Tibial artery (tissue), 4 donors: ENCODE results near the gene ERC2.

ENCODE experiments used
- DNase-seq, 2 donors: peaks; one replicate each; pipeline ENCODE4 v3.0.0-alpha.2; 2019
- H3K27ac ChIP-seq, 2 donors: fragments of 200-600 bp; sonication (generic) in 1 of 2; 1 replicate in 1 of 2; 2 replicates in 1 of 2; pipeline ENCODE4 v1.5.1; 2018 to 2019; ENCODE audit warnings: mild to moderate bottlenecking in 1 of 2
- H3K27me3 ChIP-seq, 2 donors: fragments of 200-600 bp; sonication (generic) in 1 of 2; one replicate each; pipeline versions ENCODE4 v1.5.1 to v1.6.0; 2016 to 2019
- H3K36me3 ChIP-seq, 3 donors: fragments of 200-600 bp; sonication (generic) in 2 of 3; one replicate each; pipeline ENCODE4 v1.5.1; 2016 to 2019; ENCODE audit warnings: mild to moderate bottlenecking in 2 of 3
- H3K4me1 ChIP-seq, 4 donors: fragments of 200-600 bp; sonication (generic) in 2 of 4; 1 replicate in 3 of 4; 2 replicates in 1 of 4; pipeline ENCODE4 v1.5.1; 2016 to 2019
- H3K4me3 ChIP-seq, 2 donors: fragments of 200-600 bp; sonication (generic) in 1 of 2; 1 replicate in 1 of 2; 2 replicates in 1 of 2; pipeline ENCODE4 v1.5.1; 2018 to 2019; ENCODE audit warnings: mild to moderate bottlenecking in 2 of 2
- H3K9me3 ChIP-seq, 3 donors: fragments of 200-600 bp; sonication (generic) in 1 of 3; one replicate each; pipeline ENCODE4 v1.5.1; 2016 to 2019
- CTCF ChIP-seq, 2 experiments: fragments of 200-600 bp in 1 of 2; fragments of 450-650 bp in 1 of 2; IDR thresholded peaks; one replicate each; pipeline ENCODE4 v1.5.1; 2017 to 2019; ENCODE audit warnings: antibody characterized with exemption in 2 of 2, mild to moderate bottlenecking in 1 of 2, moderate library complexity in 1 of 2
- intact Hi-C: fragments of 100-400 bp; cut with DNase I; formaldehyde crosslinking; loops from one replicate; pipeline ENCODE4 v1.15.0; 2023; ENCODE audit warnings: low total_unique reads

The ERC2 gene

DNA sequence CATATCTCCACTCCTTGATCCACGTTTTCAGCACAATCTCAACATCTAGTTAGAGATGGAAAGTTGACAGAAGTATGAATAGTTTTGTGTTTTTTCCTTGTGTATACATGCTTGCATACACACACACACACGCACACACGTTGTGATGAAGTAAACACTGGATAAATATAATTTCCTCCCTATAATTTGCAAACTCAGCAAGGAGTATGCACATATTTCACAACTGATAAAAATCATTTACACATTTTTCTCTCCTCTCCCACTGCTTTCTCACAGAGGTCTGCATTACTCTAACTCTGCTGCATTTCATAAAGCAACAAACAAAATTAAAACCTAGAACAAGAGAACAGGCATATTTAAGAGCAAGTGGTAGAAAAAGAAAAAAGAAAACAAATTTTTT lies 320.9 kb downstream of the ERC2 start:
- Histone ChIP-seq H3K27ac (no peak overlapping the region), H3K36me3 (no peaks in the 10 kb centered on the region), H3K4me3 (no peak overlapping the region), H3K4me1 (peaks cover 0 to 13% (median 0%) of the 10 kb centered on the region in 4 donors), H3K9me3 (no peaks in the 10 kb centered on the region), H3K27me3 (no peaks in the 10 kb centered on the region)
- TF ChIP-seq CTCF (IDR thresholded peaks at IDR 0.05), result no peak
- intact Hi-C loops, result no loop called here
- no peak for DNase-seq

DNA sequence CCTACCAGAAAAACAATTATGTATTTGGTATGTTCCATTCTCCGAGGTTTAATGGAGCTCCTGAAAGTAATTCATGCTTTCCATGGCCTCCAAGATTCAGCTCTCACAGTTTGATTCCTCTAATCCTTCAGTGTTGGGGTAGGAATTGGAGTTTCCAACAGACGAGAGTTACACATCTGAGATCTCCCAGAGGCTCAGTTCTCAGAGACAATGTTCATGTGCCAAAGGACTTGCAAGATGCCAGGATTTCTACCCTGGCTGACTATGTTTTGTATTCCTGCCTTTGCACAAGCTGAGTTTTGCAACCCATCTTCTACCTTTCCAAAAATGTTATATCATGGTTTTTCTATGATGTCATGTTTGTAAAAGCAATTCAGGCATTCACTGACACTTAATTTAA lies 322.9 kb downstream of the ERC2 start:
- Histone ChIP-seq H3K4me3 (no peak overlapping the region), H3K36me3 (no peaks in the 10 kb centered on the region), H3K27me3 (no peaks in the 10 kb centered on the region), H3K27ac (no peak overlapping the region), H3K4me1 (peaks cover 0 to 13% (median 0%) of the 10 kb centered on the region in 4 donors), H3K9me3 (no peaks in the 10 kb centered on the region)
- DNase-seq, result no peak
- no peak for TF ChIP-seq CTCF (IDR thresholded peaks at IDR 0.05)
- intact Hi-C loops, result no loop called here

GRCh38 chr3:56144805-56145204 lies 323.5 kb downstream of the ERC2 start:
- H3K4me3 ChIP-seq, result no peak overlapping the region
- no peak overlapping the region for H3K27ac ChIP-seq
- no peaks in the 10 kb centered on the region for H3K9me3 ChIP-seq
- no peak for DNase-seq
- H3K36me3 ChIP-seq, result no peaks in the 10 kb centered on the region
- no peaks in the 10 kb centered on the region for H3K27me3 ChIP-seq
- intact Hi-C loops, result no loop called here
- H3K4me1 ChIP-seq, result peaks cover 0 to 13% (median 0%) of the 10 kb centered on the region in 4 donors
- TF ChIP-seq CTCF (IDR thresholded peaks at IDR 0.05), result no peak

DNA sequence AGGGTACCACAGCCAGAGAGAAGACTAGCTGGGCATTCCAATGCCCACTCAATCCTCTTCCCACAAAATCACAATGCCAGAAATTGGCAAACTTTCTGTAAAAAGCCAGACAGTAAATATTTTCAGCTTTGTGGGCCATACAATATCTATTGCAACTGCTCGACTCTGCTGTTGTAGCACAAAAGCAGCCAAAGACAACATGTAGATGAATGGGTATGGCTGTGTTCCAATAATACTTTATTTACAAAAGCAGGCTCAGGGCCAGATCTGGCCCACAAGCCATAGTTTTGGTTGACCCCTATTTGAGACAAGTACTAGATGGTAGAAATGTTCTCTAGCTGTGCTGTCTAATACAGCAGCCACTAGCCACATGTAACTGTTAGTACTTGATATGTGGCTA lies 330.9 kb downstream of the ERC2 start:
- peaks cover 0 to 21% (median 4%) of the 10 kb centered on the region in 4 donors for H3K4me1 ChIP-seq
- H3K36me3 ChIP-seq, result no peaks in the 10 kb centered on the region
- no peak overlapping the region for H3K4me3 ChIP-seq
- intact Hi-C loops, result no loop called here
- H3K27me3 ChIP-seq, result no peaks in the 10 kb centered on the region
- no peak for TF ChIP-seq CTCF (IDR thresholded peaks at IDR 0.05)
- no peak for DNase-seq
- H3K9me3 ChIP-seq, result no peaks in the 10 kb centered on the region
- H3K27ac ChIP-seq, result no peak overlapping the region

- no peak for DNase-seq
- no peaks in the 10 kb centered on the region for H3K27me3 ChIP-seq
- no peak overlapping the region for H3K4me3 ChIP-seq
- no peaks in the 10 kb centered on the region for H3K9me3 ChIP-seq
- no peaks in the 10 kb centered on the region for H3K36me3 ChIP-seq
- intact Hi-C loops, result no loop called here
- TF ChIP-seq CTCF (IDR thresholded peaks at IDR 0.05), result no peak
- no peak overlapping the region for H3K27ac ChIP-seq
- peaks cover 0 to 30% (median 10%) of the 10 kb centered on the region in 4 donors for H3K4me1 ChIP-seq
These were observed 331.8 kb downstream of the ERC2 start for GRCh38 chr3:56136514-56136913.

- no peaks in the 10 kb centered on the region for H3K36me3 ChIP-seq
- no peaks in the 10 kb centered on the region for H3K9me3 ChIP-seq
- no peak overlapping the region for H3K4me3 ChIP-seq
- peaks cover 0 to 34% (median 10%) of the 10 kb centered on the region in 4 donors for H3K4me1 ChIP-seq
- no peak overlapping the region for H3K27ac ChIP-seq
- no peak for DNase-seq
- no peak for TF ChIP-seq CTCF (IDR thresholded peaks at IDR 0.05)
- H3K27me3 ChIP-seq, result no peaks in the 10 kb centered on the region
- intact Hi-C loops, result no loop called here
These were observed 332.3 kb downstream of the ERC2 start for GRCh38 chr3:56135941-56136340.
